BJ (cell line): Measurements from ENCODE around the gene TSPAN15. TPM values are rescaled to one million over a fixed set of nuclear protein-coding genes. Genes with fewer than 3 reads are reported as not detected.

Experiments
- CTCF ChIA-PET: fragments of 350-600 bp; formaldehyde crosslinking; extraction: SDS; loops from one replicate; lab custom pipeline; 2021; ENCODE audit warnings: antibody characterized with exemption, inconsistent platforms; lab: Yijun Ruan, JAX
- POLR2A ChIA-PET: fragments of 300-600 bp; sonication (Branson Sonifier 250); formaldehyde crosslinking; extraction: SDS; loops from one replicate; lab custom pipeline; 2021; ENCODE audit warnings: antibody characterized with exemption; lab: Charles Lee
- DNase-seq: peaks from one replicate; pipeline ENCODE4 v3.0.0-alpha.2; 2011; ENCODE audit warnings: low read depth
- H3K27me3 ChIP-seq: 2 replicates; pipeline ENCODE4 v1.6.0; 2011; ENCODE audit warnings: low read length; ENCODE audit not compliant: control insufficient read depth, insufficient read depth
- H3K36me3 ChIP-seq: 2 replicates; pipeline ENCODE4 v1.5.1; 2011; ENCODE audit warnings: low read length; ENCODE audit not compliant: control insufficient read depth, insufficient read depth
- H3K4me3 ChIP-seq: 2 replicates; pipeline ENCODE4 v1.5.1; 2011; ENCODE audit warnings: low read depth, mild to moderate bottlenecking, control low read depth, low read length
- polyA plus RNA-seq: library from polyadenylated mRNA; depleted of rRNA; stranded (reverse); fragments of >200 nt; gene quantifications from 2 replicates; pipeline ENCODE4 v1.2.3, GENCODE V29; 2011
- TF ChIP-seq, protein P1 (sequence below): IDR thresholded peaks from 2 replicates; pipeline ENCODE4 v1.5.1; 2011; ENCODE audit warnings: low read depth, mild to moderate bottlenecking, control low read depth, inconsistent platforms, low read length, moderate library complexity; ENCODE audit not compliant: insufficient read depth

The TSPAN15 gene
- polyA plus RNA-seq, 1 experiment, result 0.94 TPM

- no peak for DNase-seq
- TF ChIP-seq, protein P1, sequence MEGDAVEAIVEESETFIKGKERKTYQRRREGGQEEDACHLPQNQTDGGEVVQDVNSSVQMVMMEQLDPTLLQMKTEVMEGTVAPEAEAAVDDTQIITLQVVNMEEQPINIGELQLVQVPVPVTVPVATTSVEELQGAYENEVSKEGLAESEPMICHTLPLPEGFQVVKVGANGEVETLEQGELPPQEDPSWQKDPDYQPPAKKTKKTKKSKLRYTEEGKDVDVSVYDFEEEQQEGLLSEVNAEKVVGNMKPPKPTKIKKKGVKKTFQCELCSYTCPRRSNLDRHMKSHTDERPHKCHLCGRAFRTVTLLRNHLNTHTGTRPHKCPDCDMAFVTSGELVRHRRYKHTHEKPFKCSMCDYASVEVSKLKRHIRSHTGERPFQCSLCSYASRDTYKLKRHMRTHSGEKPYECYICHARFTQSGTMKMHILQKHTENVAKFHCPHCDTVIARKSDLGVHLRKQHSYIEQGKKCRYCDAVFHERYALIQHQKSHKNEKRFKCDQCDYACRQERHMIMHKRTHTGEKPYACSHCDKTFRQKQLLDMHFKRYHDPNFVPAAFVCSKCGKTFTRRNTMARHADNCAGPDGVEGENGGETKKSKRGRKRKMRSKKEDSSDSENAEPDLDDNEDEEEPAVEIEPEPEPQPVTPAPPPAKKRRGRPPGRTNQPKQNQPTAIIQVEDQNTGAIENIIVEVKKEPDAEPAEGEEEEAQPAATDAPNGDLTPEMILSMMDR, result no peak
- H3K4me3 ChIP-seq, result no peak overlapping the region
- ChIA-PET POLR2A (no interaction called here), CTCF (interaction anchor here (0.7 to 0.8 kb wide), 2 partner anchors 91 to 92 kb away, joined by 3 to 4 read pairs; no protein-coding TSS in a partner anchor)
- no peaks in the 10 kb centered on the region for H3K36me3 ChIP-seq
- H3K27me3 ChIP-seq, result peaks cover 10% of the 10 kb centered on the region
Observed at GRCh38 chr10:69415951-69416350, 35.3 kb upstream of the TSPAN15 start.

DNA sequence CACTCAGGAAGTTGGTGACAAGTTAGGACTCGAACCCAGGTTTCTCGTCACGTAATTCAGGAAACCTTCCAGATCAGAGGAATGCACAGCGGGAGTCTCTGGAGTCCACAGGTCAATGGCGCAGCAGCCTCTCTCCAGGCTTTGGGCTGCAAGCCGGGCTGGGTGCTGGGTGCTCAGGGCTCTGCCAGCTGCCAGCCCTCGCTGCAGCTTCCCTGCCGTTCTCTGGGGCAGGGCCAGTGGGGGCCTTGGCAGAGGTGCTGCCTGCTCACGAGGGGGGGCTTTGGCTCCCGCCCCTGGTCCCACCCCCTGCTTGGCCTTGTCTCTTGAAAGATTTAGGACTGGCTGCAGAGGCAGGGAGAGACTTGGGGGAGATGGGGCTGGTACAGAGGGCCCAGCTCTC, 34.6 kb upstream of the TSPAN15 start, which contains the start of gene TACR2:
Gene TACR2 (minus strand): TSS at position 224 of the 400 bp plus-strand sequence. CDS start 595 bp downstream, outside the sequence.
- H3K4me3 ChIP-seq, result no peak within 1 kb of the TSS
- H3K27me3 ChIP-seq, result peaks cover 10% of the 10 kb centered on the region
- no peak for DNase-seq
- ChIA-PET CTCF (interaction anchor here (1.0 to 3.6 kb wide), 5 partner anchors 8 to 99 kb away, joined by 3 to 16 read pairs (median 4); no protein-coding TSS in a partner anchor), POLR2A (no interaction called here)
- TF ChIP-seq, protein P1, result no peak
- H3K36me3 ChIP-seq, result no peaks in the 10 kb centered on the region

DNA sequence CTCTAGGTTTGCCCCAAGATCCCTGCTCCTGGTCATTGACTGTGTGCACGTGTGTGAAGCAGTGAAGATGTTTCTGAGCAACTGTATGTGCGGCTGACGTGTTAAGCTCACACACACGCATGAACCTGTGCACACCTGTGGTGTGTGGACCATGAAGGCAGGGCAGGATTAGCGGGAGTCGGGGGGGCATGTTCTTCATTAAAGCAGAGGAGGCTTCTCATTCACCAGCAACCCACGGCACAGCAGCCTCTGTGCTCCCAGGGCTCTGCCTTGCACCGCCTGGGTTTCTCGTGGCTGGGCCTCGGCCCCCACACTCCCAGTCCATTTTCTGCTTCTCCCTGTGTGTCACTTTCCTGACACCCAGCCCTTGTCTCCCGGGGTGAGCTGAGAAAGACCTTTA, 33.7 kb upstream of the TSPAN15 start:
- no peak for DNase-seq
- peaks cover 13% of the 10 kb centered on the region for H3K27me3 ChIP-seq
- CTCF ChIA-PET, result interaction anchor here (1.0 to 3.6 kb wide), 9 partner anchors 8 to 324 kb away, joined by 3 to 16 read pairs (median 4); no protein-coding TSS in a partner anchor
- no peak overlapping the region for H3K4me3 ChIP-seq
- TF ChIP-seq, protein P1, result no peak
- POLR2A ChIA-PET, result no interaction called here
- no peaks in the 10 kb centered on the region for H3K36me3 ChIP-seq

- peaks cover 13% of the 10 kb centered on the region for H3K27me3 ChIP-seq
- ChIA-PET CTCF (interaction anchor here (1.0 to 3.6 kb wide), 8 partner anchors 9 to 325 kb away, joined by 3 to 16 read pairs (median 4); no protein-coding TSS in a partner anchor), POLR2A (no interaction called here)
- no peak for DNase-seq
- H3K36me3 ChIP-seq, result no peaks in the 10 kb centered on the region
- no peak overlapping the region for H3K4me3 ChIP-seq
- TF ChIP-seq, protein P1, result no peak
Observed at GRCh38 chr10:69418052-69418752, 33.1 kb upstream of the TSPAN15 start.

DNA sequence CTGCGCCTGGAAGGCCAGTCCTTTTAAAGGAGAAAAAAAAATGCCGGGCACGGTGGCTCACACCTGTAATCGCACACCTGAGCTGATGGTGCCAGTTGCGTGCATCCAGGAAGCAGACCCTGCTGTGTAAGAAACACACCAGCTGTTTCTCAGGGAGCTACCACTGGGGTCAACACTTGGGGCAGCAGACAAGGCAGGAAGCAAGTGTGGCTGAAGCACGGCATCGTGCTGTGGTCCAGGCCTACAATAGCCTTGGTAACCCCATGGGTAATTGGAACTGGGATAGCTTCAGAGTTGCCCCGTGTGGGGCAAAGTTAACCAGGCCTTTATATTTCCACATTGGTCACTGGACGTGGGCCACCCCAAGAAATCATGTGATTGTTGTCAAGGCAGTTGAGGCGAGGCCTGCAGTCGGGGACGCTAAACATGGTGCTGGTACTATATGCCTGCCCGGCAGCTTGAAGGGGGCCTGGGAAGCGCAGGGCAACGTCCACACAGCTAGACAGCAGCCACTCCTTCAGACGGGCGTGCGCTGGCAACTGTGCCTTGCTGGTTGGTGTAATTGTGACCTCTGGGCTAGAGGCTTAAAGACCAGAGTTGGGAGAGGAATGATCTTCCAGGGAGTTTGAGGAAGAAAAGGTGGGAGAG, 32.0 kb upstream of the TSPAN15 start:
- H3K36me3 ChIP-seq, result no peaks in the 10 kb centered on the region
- TF ChIP-seq, protein P1, result no peak
- ChIA-PET CTCF (interaction anchor here (0.7 to 3.6 kb wide), 5 partner anchors 8 to 96 kb away, joined by 4 to 16 read pairs (median 5); no protein-coding TSS in a partner anchor), POLR2A (no interaction called here)
- H3K27me3 ChIP-seq, result peaks cover 18% of the 10 kb centered on the region
- no peak overlapping the region for H3K4me3 ChIP-seq
- DNase-seq, result no peak
